SIG-M5 treated with dmso at 0.1 percent for 504 hours (cell line): ENCODE measurements around the gene FCGBP.

ENCODE experiments used
- DNase-seq: peaks from one replicate; lab custom pipeline; 2025; ENCODE audit not compliant: unreplicated experiment; lab: John Stamatoyannopoulos, UW

FCGBP gene

DNA sequence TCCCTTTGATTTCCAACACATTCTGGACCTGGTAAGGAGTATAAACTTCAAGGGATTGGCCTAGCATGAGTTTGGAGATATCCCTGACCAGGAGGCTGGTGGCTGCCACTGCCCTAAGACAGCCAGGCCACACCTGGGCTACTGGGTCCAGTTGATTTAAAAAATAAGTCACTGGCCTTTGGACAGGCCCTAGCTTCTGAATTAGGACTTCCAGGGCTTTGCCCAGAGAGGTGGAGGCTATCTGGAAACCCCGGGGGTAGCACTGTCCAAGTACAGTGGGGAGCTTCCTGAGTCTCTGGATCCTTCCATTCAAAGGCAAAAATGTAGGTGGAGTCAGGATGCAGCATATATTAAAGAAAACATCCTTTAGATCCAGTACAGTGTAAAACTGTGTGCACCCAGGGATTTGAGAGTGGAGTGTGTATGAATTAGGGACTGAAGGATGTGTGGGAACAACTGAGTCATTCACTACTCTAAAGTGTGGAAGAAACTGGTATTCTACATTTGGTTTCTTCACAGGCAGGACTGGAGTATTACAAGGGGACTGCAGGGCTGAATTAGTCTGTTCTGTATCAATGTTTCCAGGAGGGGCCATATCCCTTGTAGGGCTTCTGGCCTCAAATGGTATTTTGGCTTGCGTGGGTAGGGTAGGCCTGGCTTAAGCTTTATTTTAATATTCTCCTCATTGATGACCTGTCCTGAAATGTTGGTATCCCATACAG is 14.8 kb upstream of the FCGBP start:
- DNase-seq, result no peak

DNA sequence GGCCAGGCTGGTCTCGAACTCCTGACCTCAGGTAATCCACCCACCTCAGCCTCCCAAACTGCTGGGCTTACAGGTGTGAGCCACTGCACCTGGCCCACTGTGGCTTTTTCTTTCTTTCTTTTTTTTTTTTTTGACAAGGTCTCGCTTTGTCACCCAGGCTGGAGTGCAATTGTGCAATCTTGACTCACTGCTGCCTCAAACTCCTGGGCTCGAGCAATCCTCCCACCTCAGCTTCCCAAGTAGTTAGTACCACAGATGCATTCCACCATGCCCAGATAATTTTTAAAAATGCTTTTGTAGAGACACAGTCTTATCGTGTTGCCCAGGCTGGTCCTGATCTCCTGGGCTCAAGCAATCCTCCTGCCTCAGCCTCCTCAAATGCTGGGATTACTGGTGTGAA is 12.1 kb upstream of the FCGBP start:
- DNase-seq, result peak; percentile 15

DNA sequence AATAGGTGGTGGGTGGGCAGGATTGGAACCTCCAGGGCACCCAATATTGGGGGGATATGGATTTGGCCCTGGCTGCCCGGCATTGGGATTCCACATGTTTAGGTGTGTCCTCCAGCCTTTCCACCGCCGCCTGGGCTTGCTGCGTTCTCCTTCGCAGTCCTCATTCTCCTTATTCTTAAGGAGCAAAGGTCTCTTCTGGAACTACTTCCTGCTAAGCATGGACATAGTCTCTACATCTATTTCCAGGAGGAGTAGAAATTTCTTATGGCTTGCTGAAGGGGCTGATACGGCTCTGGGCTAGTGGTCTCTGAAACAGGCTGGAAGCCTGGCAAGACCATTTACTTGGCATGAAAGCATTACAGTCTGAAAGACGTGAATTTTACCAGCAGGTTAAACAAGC is 9.2 kb upstream of the FCGBP start:
- DNase-seq, result no peak

DNA sequence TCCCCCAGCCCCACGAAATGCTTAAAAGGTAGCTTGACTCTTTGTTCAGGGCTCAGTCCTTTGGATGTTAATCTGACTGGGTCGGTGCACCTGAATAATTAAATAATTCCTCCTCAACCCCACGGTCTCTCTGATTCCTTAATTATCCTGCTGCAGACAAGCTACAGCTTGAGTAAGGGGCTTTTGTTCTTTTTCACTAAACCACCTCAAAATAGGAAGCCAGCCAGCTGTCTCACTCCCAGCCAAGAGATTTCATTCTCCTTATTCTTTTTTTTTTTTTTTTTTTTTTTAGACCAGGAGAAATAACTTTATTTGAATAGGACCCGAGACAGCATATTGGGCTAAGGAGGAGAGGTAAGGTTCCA is 7.9 kb upstream of the FCGBP start:
- no peak for DNase-seq

DNA sequence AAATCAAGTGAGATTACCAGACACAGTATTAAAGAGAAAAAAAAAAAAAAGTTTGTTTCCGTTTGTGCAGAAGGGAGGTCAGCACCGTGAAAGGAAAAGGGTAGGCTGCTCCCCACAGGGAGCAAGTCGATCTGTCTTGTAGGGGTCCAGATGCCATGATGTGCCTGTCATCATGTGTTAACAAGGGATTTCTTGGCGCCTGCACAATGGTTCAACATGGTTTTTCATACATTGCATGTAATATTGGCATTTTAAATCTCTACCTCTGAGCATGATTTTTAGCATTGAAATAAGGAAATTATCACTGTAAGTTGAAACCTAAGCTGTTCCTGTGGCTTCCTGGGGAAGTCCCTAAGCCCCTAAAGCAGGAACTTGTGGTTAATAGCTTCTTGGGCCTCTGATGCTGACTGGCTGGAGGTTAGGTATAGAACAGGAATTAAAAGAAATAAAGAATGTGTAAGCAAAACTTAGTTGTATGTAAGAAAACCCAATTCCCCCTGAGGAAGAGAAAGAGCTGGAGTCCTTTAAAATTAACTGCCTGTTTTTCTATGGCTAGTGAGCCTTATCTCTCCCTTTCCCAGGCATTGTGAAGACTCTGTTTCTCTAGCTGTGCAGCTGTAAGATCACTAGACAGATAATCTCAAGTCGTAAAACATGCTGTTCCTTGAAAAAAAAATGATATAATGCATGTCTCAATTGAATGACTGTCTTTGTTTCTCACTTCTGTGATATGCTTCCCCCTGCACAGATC is 7.4 kb upstream of the FCGBP start:
- peak; percentile 85 for DNase-seq

DNA sequence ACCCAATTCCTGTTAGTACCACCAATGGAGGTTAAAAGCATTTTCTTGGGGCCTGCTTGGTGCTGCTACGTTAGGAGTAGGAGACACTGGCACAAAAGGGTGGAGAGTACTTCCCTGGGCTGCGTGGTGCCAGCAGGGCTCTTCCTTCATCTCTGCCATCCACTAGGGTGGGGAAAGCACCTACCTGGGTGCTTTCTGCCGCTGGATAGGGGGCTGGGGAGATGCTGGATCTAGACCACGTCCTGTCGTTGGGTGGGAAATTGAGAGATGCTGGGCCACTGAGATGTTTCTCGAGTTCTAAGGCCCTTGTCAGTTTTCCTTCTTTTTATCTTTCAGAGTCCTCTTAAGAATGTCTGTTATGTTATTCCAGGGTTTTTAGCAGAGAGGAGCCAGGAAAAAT is 6.7 kb upstream of the FCGBP start:
- no peak for DNase-seq

DNA sequence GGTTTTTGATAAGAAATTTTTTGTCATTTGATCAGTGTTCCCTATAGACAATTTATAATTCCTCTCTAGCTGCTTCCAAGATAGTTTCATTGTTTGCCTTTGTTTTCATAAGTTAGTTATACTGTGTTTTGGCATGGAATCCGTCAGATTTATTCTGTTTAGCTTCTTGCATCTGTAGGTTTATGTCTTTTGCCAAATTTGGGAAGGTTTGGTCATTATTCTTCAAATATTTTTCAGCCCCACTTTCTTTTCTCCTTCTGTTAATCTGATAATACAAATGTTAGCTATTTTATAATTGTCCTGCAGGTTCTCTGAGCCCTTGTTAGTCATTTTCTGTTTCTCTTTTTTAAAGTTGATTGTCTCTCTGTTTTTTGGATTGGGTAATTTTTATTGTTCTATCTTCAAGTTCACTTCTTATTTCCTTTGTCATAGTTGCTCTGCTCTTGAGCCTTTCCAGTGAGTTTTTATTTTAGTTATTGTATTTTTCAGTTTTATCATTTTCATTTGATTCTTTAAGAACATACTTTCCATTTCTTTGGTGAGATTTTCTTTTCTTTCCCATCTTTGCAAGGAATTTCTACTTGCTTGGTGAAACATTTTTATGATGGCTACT is 5.9 kb upstream of the FCGBP start:
- DNase-seq, result no peak

DNA sequence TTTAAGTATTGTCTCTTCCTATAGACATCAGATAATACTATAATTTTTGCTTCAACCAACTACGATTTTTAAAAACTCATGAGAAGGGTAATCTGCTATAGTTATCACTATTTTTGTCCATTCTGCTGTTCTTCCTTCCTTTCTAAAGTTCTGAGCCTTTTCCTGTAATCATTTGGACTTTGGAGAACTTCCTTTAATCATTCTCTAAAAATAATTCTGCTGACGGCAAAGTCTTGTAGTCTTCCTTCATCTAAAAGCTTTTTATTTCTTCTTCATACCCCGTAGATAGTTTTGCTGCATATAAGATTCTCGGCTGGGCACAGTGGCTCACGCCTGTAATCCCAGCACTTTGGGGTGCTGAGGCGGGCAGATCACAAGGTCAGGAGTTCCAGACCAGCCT is 5.1 kb upstream of the FCGBP start:
- no peak for DNase-seq

DNA sequence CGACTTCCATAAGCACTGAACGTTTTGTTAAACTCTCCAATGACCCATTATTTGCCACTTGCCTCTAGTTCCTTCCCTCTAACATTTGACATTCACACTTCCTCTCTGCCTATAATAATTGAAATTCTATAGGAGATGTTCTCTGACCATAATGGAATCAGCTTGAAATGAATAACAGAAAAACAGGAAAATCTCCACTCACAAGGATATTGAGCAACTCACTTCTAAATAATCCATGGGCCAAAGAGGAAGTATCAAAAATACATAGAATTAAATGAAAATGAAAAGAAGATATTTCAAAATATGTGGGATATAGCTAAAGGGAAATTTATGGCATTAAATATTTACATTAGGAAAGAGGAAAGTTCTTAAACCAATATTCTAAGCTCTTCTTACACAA is 3.4 kb upstream of the FCGBP start:
- DNase-seq, result peak; percentile 20

DNA sequence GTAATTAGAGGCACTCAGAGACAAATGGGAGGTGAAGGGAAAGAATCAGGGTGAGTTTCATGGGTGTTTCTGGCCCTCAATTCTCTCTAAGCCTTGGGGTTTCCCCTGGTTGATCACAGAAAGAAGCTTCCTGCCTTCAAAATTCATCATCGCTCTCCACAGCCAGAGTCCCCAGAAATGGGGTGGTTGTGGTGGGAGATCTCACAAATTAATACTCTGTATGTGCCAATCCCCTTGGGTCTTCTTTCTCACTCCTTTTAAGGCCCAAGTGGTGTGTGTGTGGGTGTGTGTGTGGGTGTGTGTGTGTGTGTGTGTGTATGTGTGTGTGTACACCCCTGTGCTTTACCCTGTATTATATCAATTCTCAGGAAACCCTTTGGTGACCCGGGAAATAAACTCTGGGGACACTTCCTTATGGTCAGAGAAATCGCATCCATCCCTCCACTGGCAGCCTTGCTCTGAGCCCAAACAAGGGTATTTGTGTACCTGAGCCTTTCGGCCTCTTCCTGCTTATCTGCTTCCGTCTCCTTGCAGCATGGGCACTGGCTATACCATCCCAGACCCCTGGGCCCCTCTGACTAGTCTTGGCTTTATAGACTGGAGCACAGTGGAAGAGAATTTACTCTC is 2.8 kb upstream of the FCGBP start:
- no peak for DNase-seq

DNA sequence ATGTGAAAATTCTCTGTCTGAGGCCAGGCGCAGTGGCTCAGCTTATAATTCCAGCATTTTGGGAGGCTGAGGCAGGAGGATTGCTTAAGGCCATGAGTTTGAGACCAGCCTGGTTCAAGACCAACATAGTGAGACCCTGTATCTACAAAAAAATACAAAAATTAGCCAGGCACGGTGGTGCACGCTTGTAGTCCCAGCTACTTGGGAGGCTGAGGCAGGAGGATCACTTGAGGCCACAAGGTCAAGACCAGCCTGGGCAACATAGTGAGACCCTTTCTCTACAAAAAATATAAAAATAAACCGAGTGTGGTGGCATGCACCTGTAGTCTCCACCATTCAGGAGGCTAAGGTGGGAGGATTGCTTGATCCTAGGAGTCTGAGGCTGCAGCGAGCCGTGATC is 2.2 kb upstream of the FCGBP start:
- no peak for DNase-seq

DNA sequence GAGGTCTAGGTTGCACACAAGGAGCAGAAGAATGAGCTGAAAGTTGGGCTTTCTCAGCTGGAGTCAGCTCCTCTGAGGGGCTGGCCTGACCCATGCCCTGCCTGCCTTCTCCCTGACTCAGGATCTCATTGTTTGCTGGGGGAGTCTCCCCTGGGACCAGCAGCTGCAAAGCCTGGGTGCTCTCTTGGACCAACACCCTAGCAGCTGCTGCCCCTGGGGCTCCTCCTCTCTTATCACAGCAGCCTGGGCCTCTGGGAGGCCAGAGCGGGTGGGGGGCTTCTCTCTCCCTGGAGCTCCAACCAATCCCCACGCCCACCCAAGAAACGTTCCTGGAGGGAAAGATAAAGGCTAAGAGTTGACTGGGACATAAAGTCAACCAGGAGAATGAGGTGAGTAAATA is 1.6 kb upstream of the FCGBP start:
- DNase-seq, result no peak

DNA sequence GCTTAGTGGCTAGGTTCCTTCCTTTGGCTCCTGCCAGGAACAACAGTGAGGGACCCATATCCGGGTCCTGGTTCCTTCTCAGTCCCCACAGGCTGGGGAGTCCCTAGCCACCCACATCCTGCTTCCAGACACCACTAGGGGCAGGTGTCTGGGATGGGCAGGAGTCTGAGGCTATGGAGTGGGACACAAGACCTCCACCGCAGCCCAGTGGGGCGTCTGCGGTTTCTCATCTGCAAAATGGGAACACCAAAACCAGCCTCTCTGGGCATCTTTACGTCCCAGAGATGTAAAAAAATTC is 879 bp upstream of the FCGBP start:
- no peak for DNase-seq

DNA sequence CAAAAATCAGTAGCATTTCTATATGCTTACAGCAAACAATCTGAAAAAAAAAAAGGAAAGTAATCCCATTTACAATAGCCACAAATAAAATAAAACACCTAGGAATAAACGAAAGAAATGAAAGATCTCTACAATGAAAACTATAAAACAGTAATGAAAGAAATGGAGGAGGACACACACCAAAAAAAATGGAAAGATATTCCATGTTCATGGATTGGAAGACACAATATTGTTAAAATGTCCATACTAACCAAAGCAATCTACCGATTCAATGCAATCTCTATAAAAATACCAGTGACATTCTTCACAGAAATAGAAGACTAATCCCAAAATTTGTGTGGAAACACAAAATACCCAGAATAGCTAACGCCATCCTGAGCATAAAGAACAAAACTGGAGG is 4.7 kb downstream of the FCGBP start:
- no peak for DNase-seq

DNA sequence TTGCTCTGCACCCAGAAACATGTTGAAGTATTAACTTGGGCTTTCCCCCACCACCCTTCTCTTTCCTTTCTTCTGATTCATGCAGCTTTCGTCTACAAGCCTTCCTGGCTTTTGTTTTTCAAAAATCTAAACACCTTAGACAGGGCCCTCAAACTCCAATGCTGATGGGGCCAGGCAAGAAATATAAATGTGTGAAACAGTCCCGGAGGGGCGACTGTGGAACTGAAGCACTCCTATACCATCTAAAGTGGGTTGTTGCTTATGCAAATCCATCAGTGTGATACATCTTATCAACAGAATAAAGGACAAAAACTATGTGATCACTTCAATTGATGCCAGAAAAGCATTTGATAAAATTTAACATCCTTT is 6.1 kb downstream of the FCGBP start:
- no peak for DNase-seq

DNA sequence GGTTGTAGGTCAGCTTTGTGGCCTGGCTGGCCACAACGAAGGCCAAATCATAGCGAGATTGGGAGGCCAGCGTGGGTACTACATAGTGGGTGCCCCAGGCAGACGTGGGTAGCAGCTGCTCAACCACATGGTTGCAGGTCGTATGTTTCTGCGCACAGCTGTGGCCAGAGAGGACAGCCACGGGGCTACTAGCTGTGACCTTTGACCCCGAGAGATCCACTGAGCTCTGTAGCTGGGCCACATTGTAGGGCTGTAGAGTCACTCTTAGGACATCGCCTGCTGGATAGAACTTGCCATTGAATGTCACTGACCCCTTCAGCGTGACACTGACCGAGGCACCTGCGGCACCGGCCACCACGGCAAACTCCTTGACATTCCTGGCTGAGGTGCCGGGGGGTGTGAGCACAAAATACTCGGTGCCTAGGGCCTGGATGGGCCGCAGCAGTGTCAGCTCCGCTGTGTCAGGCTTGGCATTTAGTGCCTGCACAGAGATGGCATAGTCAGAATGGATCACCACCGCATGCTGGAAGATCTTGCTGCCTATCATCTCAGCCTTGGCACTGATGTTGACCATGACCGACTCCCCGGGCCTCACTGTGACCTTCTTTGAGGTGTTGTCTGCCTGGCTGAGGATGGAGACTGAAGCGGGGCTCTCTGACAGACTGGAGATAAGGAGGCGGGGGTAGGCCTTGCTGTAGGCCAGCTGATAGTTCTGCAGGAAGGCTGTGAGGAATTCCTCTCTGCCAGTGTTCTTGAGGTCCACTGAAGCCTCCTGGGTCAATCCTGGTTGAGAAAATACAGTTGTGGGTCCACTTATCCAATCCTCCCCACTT is 6.7 kb downstream of the FCGBP start:
- no peak for DNase-seq

DNA sequence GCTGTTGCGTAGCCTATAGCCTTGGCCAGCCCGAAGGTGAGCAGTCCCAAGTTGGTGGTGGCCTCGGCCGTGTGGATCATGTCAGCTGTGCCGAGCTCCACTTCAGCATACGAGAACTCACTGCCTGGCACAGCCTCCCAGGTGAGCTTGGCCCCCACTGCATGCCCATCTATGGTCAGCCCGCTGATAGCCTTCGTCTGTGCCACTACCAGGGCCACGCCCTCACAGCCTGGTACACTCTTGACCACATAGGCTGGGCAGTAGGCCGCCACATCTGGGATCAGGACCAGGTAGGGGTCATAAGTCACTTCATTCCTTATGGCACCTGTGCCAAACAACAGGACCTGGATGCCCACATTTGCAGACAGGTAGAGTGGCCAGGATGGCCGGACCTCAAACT is 7.4 kb downstream of the FCGBP start:
- no peak for DNase-seq

DNA sequence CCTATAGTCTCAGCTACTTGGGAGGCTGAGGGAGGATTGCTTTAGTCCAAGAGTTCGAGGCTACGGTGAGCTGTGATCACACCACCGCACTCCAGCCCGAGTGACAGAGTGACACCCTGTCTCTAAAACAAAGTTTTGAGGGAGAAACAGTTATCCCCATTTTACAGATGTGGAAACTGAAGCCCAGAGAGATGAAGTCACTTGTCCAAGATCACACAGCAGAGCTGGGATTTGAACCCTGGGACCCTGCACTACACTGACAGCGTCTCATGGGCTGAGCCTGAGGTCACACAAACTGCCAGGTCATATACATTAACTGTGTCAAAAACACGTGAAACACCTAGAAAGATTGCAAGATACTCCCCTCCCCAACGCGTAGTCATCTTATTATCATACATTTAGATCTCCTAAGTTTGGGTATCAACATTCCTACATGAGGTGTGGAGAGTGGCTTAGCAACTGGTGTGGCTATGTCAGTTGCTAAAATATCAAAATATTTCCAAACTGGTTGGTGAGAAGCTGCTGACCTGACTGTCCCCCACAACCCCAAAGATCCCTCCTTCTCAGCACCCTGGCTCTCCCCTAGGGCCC is 8.2 kb downstream of the FCGBP start:
- no peak for DNase-seq

DNA sequence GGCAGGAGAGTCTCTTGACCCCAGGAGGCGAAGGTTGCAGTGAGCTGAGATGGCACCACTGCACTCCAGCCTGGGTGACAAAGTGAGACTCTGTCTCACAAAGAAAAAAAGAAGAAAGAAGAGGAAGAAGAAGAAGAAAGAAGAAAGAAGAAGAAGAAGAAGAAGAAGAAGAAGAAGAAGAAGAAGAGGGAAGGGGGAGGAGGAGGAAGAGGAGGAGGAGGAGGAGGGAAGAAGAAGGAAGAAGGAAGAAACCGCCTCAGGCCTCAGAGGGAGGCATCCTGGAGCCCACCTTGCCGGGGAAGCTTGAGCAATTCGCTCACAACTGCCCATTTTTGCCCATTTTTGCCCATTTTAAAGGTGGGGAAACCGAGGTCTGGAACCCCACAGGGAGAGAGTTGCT is 9.5 kb downstream of the FCGBP start:
- no peak for DNase-seq

DNA sequence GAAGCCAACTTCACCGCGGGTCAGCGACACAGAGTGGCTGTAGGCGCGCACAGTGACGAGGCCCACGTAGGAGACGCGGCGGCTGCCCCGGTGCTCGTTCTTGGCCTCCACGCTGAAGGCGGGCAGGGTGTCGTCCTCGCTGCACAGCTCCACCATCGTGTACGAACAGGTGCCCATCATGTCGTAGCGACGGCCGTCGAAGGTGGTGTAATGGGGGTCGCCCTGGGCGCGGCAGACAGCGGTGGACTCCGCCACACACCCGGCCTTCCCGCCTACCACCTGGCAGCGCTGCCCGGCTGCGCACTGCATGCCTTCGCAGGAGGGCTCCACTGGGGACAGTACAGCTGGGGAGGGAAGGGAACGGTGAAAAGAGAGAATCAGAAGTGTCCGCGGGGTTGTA is 10.0 kb downstream of the FCGBP start:
- no peak for DNase-seq

DNA sequence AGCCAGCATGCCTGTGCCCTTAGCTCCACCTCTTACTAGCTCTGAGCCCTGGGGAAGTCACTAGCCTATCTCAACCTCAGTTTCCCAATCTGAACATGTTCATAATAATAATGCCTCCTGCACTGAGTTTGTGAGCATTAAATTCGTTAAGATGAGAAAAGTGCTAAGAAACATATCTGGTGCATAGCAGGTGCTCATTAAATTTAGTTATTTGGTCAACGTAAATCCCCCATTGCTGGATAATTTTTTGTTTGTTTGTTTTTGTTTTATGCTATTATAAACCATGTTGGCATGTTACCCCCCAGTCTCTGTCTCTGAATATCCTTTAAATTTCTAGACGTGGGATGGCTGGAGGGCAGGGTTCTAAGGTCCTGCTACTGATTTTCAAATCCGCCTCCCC is 10.6 kb downstream of the FCGBP start:
- DNase-seq, result no peak
